Right renal cortex interstitium (tissue), 3 donors: Measurements from ENCODE around the gene REXO2. TPM values are rescaled to one million over a fixed set of nuclear protein-coding genes. Genes with fewer than 3 reads are reported as not detected.

ENCODE experiments used
- DNase-seq, 3 donors: peaks; one replicate each; pipeline ENCODE4 v3.0.0-alpha.2; 2013; ENCODE audit warnings: low read depth in 3 of 3, low spot score in 2 of 3
- polyA plus RNA-seq, 3 donors: library from polyadenylated mRNA; unstranded; fragments of 120-200 nt; gene quantifications; one replicate each; pipeline ENCODE4 v1.2.1, GENCODE V29; 2013; ENCODE audit not compliant: insufficient read length in 3 of 3

Gene REXO2
- polyA plus RNA-seq, 3 donors = 107 to 113 (median 109) TPM

GRCh38 chr11:114440121-114440860, 1.0 kb downstream of the REXO2 start:
- no peak for DNase-seq

- no peak for DNase-seq
Measured at GRCh38 chr11:114440971-114441763, 1.9 kb downstream of the REXO2 start.

DNA sequence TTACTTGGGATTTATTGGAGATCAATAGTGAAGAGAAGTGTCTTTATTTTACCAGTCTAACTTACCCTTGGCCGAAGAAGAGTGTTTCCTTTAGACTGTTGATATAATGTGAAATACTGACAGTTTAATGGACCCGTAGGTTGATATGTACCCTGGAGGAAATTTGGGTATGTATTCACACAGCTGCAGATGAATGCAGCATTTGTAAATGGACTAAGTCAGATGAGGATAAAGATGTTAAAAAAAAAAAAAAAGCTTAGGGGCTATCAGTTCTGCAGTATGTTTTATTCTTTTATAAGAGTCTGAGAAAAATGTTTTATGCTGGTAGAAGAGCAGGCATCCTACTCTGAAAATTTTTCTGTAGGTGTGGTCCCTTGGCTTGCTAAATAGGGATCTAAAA, 2.7 kb downstream of the REXO2 start:
- DNase-seq = no peak

GRCh38 chr11:114442536-114442935, 3.3 kb downstream of the REXO2 start:
- no peak for DNase-seq

DNA sequence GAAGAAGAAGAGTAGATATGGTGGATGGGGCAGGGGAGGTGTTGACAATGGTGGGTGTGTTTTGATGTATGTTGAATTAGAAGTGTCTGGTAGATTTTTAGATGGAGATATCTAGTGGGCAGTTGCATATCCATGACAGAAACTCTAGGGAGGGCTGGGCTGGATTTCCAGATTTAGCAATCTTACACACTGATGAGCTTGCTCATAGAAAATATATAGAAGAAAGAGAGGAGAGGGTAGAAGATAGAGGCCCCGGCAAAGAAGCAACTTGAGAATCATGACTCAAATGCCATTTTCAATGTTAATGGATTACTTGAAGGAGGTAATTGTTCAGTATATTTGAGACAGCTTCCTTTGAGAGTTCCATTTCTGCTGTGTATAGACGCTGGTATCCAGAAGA, 8.2 kb downstream of the REXO2 start:
- DNase-seq = no peak

DNA sequence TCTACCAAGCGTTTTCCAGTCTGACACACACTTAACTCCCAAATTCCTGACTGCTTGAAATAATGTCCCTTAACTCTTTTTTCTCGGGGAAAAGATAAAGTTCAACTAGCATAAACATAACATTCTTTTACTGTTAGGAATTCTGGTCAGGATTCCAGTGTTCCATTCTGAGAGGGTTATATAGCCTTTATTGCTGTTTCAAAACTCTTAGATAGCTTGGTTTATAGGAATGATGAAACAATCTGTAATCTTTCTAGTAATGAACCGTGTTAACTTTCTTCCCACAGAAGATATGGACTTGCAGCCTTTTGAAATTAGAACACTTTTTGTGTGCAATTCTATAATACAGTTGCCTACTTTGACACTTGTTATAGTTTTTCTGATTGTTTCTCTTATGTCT, 8.6 kb downstream of the REXO2 start:
- no peak for DNase-seq

DNA sequence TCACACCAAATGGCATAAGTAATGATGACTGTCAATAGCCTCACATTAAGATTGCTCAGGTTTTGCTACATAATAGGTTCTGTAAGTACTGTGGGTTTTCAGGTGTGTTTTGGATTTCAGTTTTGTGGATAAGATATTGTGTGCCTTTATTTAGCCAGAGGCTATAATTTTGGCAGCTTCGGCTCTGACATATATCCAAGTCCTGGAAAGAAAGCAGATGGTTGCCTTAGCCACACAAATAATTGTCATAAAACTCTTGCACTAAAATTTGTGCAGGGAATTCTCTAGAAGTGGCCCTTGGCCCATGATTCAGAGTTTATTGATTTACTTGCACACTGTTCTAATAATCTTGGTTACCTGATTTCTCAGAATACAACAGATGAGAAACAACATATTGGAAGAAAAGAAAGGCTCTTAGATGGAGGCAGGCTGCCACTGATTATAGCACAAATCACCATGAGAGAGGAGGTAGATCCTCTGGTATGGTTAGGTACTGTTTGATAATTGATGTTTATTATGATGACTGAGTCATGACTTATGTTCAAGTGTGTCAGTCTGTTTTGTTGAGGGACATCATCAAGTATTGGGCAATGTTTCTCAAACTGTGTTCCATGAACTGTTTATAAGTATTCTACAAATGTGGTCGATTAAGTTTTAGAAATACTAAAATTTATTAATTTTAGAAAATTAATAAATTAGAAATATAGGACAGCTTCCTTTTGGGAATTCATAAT, 9.6 kb downstream of the REXO2 start:
- DNase-seq = no peak

DNA sequence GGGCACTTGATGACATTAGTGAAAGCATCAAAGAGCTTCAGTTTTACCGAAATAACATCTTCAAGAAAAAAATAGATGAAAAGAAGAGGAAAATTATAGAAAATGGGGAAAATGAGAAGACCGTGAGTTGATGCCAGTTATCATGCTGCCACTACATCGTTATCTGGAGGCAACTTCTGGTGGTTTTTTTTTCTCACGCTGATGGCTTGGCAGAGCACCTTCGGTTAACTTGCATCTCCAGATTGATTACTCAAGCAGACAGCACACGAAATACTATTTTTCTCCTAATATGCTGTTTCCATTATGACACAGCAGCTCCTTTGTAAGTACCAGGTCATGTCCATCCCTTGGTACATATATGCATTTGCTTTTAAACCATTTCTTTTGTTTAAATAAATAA, 10.6 kb downstream of the REXO2 start:
- no peak for DNase-seq

DNA sequence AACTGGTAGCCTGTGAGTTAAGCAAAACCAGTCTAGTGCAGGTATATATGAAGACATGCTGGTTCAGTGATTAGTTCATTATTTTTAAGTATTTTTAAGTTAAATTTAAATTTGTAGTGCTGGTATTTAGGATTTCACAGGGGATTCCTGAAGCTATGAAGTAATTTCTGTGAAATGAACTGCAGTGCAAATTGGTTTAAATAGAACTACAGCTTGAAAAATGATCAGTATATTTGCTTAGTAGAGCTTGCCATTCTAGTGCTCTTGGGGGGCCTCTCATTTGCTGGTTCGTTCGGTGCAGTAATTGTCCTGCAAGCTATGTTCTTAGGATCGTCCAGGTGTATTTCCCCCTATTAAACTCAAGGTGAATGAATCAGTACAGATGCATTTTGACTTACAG, 13.1 kb downstream of the REXO2 start:
- DNase-seq = no peak

DNA sequence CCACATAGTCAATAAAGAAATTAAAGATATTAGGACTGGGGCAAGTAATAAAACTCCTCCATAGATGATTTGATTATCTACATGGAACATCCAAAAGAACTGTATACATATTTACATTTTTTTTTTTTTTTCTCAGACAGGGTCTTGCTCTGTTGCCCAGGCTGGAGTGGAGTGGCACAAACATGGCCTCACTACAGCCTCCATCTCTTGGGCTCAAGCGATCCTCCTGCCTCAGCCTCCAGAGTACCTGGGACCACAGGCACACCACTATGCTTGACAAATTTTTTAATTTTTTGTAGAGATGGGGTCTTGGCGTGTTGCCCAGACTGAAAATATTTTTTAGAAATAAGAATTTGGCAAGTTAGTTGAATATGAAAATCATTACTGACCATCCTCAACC, 24.7 kb downstream of the REXO2 start:
- DNase-seq = no peak

GRCh38 chr11:114466742-114467141, 27.5 kb downstream of the REXO2 start:
- no peak for DNase-seq

DNA sequence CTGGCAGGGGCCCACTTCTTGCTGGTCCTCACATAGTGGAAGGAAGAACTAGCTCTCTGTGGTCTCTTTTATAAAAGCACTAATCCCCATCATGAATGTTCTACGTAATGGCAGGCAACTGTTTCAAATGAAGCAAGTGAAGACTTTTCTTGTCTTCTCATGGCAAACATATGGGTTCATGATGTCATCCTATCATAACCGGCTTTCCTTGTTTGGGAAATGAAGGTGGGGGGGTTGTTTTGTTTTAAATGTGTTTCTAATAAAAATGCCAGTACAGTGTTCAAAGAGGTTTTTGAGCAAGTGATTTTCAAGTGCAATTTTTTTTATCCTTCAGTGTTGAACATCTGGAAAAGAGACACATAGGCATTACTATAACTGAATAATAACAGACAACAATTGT, 33.4 kb downstream of the REXO2 start:
- no peak for DNase-seq

DNA sequence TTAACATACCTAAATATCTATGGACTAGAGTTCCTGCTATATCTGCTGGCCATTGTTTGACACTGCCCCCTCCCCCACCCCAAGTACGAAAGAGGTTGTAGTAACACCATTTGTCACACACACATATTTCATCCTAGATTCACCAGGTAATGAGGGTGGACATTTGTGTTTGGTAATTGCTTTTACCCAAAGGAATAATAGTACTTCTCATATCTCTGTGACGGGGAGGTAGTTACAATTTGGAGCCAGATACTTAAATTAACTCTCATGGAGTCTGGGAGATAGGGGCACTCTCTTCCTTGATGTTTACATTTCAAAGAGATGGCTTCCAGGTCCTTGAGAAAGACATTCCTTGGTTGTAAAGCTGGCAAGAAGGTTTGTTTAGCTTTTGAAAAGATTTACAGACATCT, 38.7 kb downstream of the REXO2 start:
- DNase-seq = no peak

DNA sequence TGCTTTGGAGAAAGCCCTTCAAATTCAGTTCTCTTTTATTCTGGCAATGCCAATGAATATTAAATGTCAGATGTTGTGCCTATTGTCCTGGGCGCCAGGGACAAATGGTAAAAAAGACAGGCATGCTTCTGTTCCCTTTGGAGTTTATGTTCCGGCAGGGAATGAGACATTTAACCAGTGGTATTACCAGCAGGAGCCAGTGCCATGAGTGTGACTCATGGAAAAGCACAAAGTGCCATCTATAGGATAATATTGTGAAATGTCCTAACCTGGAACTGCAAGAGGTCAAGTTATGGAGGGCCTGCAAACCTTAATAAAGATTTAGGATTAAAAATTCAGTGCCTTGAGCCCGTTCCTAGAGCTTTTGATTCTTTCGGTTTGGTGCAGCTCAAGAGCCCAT, 39.5 kb downstream of the REXO2 start:
- DNase-seq = no peak

DNA sequence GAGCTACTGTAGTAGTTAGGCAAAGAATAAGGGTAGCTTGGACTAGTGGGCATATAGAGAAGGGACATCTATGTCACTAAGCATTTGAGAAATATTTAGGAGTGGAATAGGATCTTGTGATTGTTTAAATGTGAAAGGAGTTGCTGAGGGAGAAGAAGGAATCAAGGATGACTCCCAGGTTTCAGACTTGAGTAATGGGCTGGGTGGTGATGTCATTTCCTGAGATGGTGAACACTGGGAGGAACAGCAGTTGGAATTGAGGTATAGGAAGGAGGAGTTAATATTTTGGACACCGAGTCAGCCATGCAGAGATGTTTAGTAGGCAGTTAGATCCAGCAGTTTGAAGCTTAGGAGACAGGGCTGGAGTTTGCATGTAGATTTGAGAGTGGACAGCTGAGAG, 40.1 kb downstream of the REXO2 start:
- no peak for DNase-seq

DNA sequence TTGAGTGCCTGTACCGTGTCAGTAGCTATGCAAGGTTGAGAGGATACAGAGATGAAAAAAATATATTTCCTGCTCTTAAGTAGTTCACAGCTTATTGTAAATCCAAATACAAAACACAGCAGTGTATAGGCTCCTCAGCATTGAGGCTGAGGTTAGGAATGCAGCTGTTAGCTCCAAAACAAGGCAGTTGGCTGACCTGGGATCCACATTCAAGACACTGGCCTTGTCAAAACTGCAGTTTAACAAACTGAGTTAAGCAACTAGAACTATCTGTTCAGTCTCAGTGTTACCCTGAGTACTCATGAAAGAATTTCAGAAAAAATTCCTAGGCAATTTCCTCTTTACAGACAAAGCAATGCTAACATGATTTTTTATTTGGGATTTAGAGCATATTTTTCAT, 42.8 kb downstream of the REXO2 start:
- DNase-seq = no peak

DNA sequence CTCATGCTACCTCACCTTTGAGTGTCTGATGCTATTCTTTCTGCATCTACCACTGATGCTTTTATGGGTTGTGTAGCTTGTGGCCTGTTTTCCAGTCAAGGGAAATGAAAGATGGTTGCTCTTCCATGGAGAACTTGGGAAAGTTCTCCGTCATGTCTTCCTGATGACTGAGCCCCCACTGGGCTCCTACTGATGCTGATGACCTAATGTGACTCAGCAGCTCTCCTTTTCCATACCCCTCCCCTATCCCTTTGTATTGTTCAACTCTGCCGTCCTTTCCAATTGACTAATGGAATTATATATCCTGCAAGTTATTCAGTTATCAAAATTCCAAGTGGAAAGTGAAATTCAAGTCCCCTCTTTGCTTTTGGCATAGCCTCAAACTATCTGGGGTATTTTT, 44.7 kb downstream of the REXO2 start:
- DNase-seq = no peak

DNA sequence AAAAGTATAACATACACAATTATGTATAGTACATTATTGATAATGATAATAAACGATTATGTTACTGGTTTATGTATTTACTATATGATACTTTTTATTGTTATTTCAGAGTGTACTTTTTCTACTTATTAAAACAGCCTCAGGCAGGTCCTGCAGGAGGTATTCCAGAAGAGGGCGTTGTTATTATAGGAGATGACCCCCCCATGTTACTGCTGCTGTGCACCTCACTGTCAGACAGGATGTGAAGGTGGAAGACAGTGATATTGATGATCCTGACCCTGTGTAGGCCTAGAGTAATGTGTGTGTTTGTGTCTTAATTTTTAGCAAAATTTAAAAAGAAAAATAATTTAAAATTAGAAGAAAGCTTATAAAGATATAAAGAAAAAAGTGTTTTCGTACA, 57.6 kb downstream of the REXO2 start:
- DNase-seq = no peak

DNA sequence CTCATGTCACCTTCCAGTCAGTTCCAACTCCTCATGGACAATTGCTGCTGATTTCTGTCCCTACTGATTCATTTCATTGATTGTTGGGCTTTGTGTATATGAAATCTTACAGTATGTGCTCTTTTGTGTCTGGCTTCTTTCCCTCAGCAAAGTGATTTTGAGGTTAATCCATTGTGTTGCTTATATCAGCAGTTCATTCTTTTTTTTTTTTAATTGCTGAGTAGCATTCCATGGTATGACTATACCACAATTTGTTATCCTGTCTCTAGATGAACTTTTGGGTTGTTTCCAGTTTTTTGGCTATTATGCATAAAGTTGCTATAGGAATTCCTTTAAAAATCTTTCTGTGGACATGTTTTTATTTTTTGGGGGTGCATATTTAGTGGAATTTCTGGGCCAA, 60.5 kb downstream of the REXO2 start:
- no peak for DNase-seq
